Spleen (tissue), 11 donors: Measurements from ENCODE around the gene PDZD2. TPM values are rescaled to one million over a fixed set of nuclear protein-coding genes. Genes with fewer than 3 reads are reported as not detected.

Experiments
- DNase-seq: peaks from one replicate; pipeline ENCODE4 v3.0.0-alpha.2; 2020
- H3K27ac ChIP-seq, 8 donors: fragments of 200-600 bp; sonication (generic) in 7 of 8; 1 replicate in 4 of 8; 2 replicates in 4 of 8; pipeline versions ENCODE4 v1.5.0 to v1.8.0; 2016 to 2021; ENCODE audit warnings: inconsistent platforms in 4 of 8, mild to moderate bottlenecking in 4 of 8, moderate library complexity in 1 of 8
- H3K27me3 ChIP-seq, 7 donors: fragments of 200-600 bp; sonication (generic) in 6 of 7; replicated peaks in 1 of 7; 1 replicate in 4 of 7; 2 replicates in 3 of 7; pipeline versions ENCODE4 v1.5.0 to v1.8.0; 2016 to 2021; ENCODE audit warnings: inconsistent platforms in 3 of 7, mild to moderate bottlenecking in 1 of 7
- H3K36me3 ChIP-seq, 6 donors: fragments of 200-600 bp; sonication (generic) in 5 of 6; 1 replicate in 4 of 6; 2 replicates in 2 of 6; pipeline versions ENCODE4 v1.5.0 to v1.8.0; 2016 to 2021; ENCODE audit warnings: inconsistent platforms in 2 of 6
- H3K4me1 ChIP-seq, 6 donors: fragments of 200-600 bp; sonication (generic) in 5 of 6; 1 replicate in 3 of 6; 2 replicates in 3 of 6; pipeline versions ENCODE4 v1.5.0 to v1.8.0; 2016 to 2021; ENCODE audit warnings: inconsistent platforms in 3 of 6
- H3K4me3 ChIP-seq, 8 donors: fragments of 200-600 bp; sonication (generic) in 7 of 8; 1 replicate in 4 of 8; 2 replicates in 4 of 8; pipeline versions ENCODE4 v1.5.0 to v1.8.0; 2016 to 2021; ENCODE audit warnings: inconsistent platforms in 4 of 8, mild to moderate bottlenecking in 4 of 8, moderate library complexity in 2 of 8
- H3K9me3 ChIP-seq, 8 donors: fragments of 200-600 bp; sonication (generic) in 7 of 8; 1 replicate in 4 of 8; 2 replicates in 4 of 8; pipeline versions ENCODE4 v1.5.0 to v1.8.0; 2016 to 2021; ENCODE audit warnings: inconsistent platforms in 4 of 8
- CTCF ChIP-seq, 11 experiments: fragments of 200-600 bp in 7 of 11; fragments of 450-650 bp in 4 of 11; sonication (generic) in 4 of 11; IDR thresholded peaks in 8 of 11; conservative IDR thresholded peaks in 3 of 11; 1 replicate in 7 of 11; 2 replicates in 4 of 11; pipeline versions ENCODE4 v1.4.0 to v1.8.0; 2016 to 2021; ENCODE audit warnings: antibody characterized with exemption in 11 of 11, inconsistent platforms in 4 of 11, mild to moderate bottlenecking in 1 of 11
- POLR2A ChIP-seq, 3 donors: fragments of 450-650 bp; IDR thresholded peaks; one replicate each; pipeline ENCODE4 v1.5.1; 2017; ENCODE audit warnings: antibody characterized with exemption in 3 of 3, mild to moderate bottlenecking in 1 of 3
- POLR2AphosphoS5 ChIP-seq, 3 donors: sonication (generic); formaldehyde crosslinking; IDR thresholded peaks; one replicate each; pipeline ENCODE4 v1.5.1; 2017; ENCODE audit warnings: antibody characterized with exemption in 3 of 3
- WGBS, 5 donors: extraction: QIAGEN DNeasy Blood & Tissue Kit in 3 of 5; methylation state at CpG; one replicate each; pipeline versions ENCODE4 v1.1.5 to v1.1.7; 2013 to 2018; 5-methylcytosine and 5-hydroxymethylcytosine counted together
- intact Hi-C: fragments of 100-400 bp; cut with DNase I; formaldehyde crosslinking; loops from one replicate; pipeline ENCODE4 v1.15.0; 2023; ENCODE audit warnings: low total_unique reads
- polyA plus RNA-seq, 3 donors: library from polyadenylated mRNA; stranded (reverse); fragments of 200-250 nt; gene quantifications; one replicate each; pipeline ENCODE4 v1.2.1, GENCODE V29; 2013
- total RNA-seq, 7 donors: library from RNA; depleted of rRNA in 3 of 7; stranded (reverse); fragments of >200 nt in 3 of 7; fragmentation: NEBNext Ultra II Directional in 4 of 7; extraction: Animal tissue kit (Norgen Biotek cat#: 25700) in 4 of 7; gene quantifications; one replicate each; pipeline versions ENCODE4 v1.1.0 to v1.2.1, GENCODE V29; 2016 to 2021
- donor health status: healthy with polysubstance abuse.
- donor health status: DM: no; HTN: no; CAD: no; lungs with moderate emphysema.
- donor health status: DM: no; HTN: no; CAD: no.
- donor health status: Bipolar disorder and iron deficiency.
- donor health status: healthy.
- donor health status: DM: no; HTN: no; CAD: no.
- donor health status: DM: yes; HTN: yes; CAD: no.

PDZD2 gene
- total and polyA plus RNA-seq, 10 donors, result 0.09 to 4.7 (median 2.4) TPM

GRCh38 chr5:31707329-31707728 is 68.4 kb downstream of the PDZD2 start:
- Histone ChIP-seq H3K27me3 (no peaks in the 10 kb centered on the region), H3K27ac (no peak overlapping the region), H3K4me3 (no peak overlapping the region), H3K36me3 (no peaks in the 10 kb centered on the region), H3K4me1 (no peaks in the 10 kb centered on the region), H3K9me3 (no peaks in the 10 kb centered on the region)
- intact Hi-C loops, result no loop called here
- TF ChIP-seq POLR2AphosphoS5 (IDR thresholded peaks at IDR 0.05) (no peak), POLR2A (IDR thresholded peaks at IDR 0.05) (no peak), CTCF (IDR thresholded peaks at IDR 0.05 in 8 of 11, conservative IDR thresholded peaks at IDR 0.05 in 3 of 11) (no peak)
- 53 to 77% (median 69%) methylated on average over 4 of the region's 4 CpGs for WGBS, 5 donors
- no peak for DNase-seq

GRCh38 chr5:31708089-31708488 is 69.2 kb downstream of the PDZD2 start:
- intact Hi-C loops, result no loop called here
- no peaks in the 10 kb centered on the region for H3K9me3 ChIP-seq
- 81 to 94% (median 86%) methylated on average over 5 of the region's 5 CpGs for WGBS, 5 donors
- H3K36me3 ChIP-seq, result no peaks in the 10 kb centered on the region
- H3K4me3 ChIP-seq, result no peak overlapping the region
- DNase-seq, result no peak
- H3K27me3 ChIP-seq, result no peaks in the 10 kb centered on the region
- H3K27ac ChIP-seq, result no peak overlapping the region
- TF ChIP-seq POLR2A (IDR thresholded peaks at IDR 0.05) (no peak), POLR2AphosphoS5 (IDR thresholded peaks at IDR 0.05) (no peak), CTCF (IDR thresholded peaks at IDR 0.05 in 8 of 11, conservative IDR thresholded peaks at IDR 0.05 in 3 of 11) (no peak)
- H3K4me1 ChIP-seq, result no peaks in the 10 kb centered on the region

- H3K27me3 ChIP-seq, result no peaks in the 10 kb centered on the region
- TF ChIP-seq POLR2A (IDR thresholded peaks at IDR 0.05) (no peak), POLR2AphosphoS5 (IDR thresholded peaks at IDR 0.05) (no peak), CTCF (IDR thresholded peaks at IDR 0.05 in 8 of 11, conservative IDR thresholded peaks at IDR 0.05 in 3 of 11) (no peak)
- no peaks in the 10 kb centered on the region for H3K9me3 ChIP-seq
- 61 to 78% (median 67%) methylated on average over 6 of the region's 6 CpGs for WGBS, 5 donors
- DNase-seq, result no peak
- no peaks in the 10 kb centered on the region for H3K4me1 ChIP-seq
- H3K36me3 ChIP-seq, result no peaks in the 10 kb centered on the region
- intact Hi-C loops, result no loop called here
- no peak overlapping the region for H3K27ac ChIP-seq
- H3K4me3 ChIP-seq, result no peak overlapping the region
Observed at GRCh38 chr5:31711363-31711762, 72.4 kb downstream of the PDZD2 start.

- intact Hi-C loops, result no loop called here
Observed at GRCh38 chr5:31711935-31712592, 73.1 kb downstream of the PDZD2 start.

More at GRCh38 chr5:31711935-31712592, 73.1 kb downstream of the PDZD2 start:
- no peak for DNase-seq
- TF ChIP-seq CTCF (IDR thresholded peaks at IDR 0.05 in 8 of 11, conservative IDR thresholded peaks at IDR 0.05 in 3 of 11), result no peak
- H3K4me3 ChIP-seq, result no peak overlapping the region
- no peaks in the 10 kb centered on the region for H3K9me3 ChIP-seq
- no peak overlapping the region for H3K27ac ChIP-seq
- 77 to 92% (median 80%) methylated on average over 10 of the region's 10 CpGs for WGBS, 5 donors
- no peaks in the 10 kb centered on the region for H3K36me3 ChIP-seq
- H3K4me1 ChIP-seq, result no peaks in the 10 kb centered on the region
- H3K27me3 ChIP-seq, result no peaks in the 10 kb centered on the region
